ENCODE results near the gene ACAA2. TPM values are rescaled to one million over a fixed set of nuclear protein-coding genes. Genes with fewer than 3 reads are reported as not detected.

Gene ACAA2
- total RNA-seq, 1 donor from 2014 or later: 109 TPM

DNA sequence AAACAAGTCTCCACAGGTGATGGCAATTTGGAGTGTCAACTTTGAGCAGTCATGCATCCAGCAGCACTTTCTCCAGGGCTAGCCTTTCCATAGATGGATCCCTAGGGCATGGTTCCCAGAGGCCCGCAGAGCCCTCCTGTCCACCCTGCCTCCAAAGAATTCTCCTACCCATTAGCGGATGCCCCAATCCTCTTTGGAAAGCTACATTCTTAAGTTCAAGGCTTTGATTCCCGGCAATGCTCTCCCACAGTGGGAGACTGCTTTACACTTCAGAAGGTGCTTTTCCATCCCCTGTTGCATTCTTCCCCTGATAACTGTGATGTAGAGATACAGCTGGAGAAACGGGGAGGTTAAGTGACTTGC is 61.3 kb downstream of the ACAA2 start:
- H3K4me3 Mint-ChIP-seq (ENCODE audit: unreplicated experiment): no peak overlapping the region
- DNase-seq: no peak
- H3K27me3 Mint-ChIP-seq (ENCODE audit: unreplicated experiment): peaks cover 4% of the 10 kb centered on the region
- H3K4me1 Mint-ChIP-seq (ENCODE audit: low read depth, unreplicated experiment): no peaks in the 10 kb centered on the region
- no peak overlapping the region for H3K27ac Mint-ChIP-seq (ENCODE audit: unreplicated experiment)
- TF ChIP-seq, protein P1, sequence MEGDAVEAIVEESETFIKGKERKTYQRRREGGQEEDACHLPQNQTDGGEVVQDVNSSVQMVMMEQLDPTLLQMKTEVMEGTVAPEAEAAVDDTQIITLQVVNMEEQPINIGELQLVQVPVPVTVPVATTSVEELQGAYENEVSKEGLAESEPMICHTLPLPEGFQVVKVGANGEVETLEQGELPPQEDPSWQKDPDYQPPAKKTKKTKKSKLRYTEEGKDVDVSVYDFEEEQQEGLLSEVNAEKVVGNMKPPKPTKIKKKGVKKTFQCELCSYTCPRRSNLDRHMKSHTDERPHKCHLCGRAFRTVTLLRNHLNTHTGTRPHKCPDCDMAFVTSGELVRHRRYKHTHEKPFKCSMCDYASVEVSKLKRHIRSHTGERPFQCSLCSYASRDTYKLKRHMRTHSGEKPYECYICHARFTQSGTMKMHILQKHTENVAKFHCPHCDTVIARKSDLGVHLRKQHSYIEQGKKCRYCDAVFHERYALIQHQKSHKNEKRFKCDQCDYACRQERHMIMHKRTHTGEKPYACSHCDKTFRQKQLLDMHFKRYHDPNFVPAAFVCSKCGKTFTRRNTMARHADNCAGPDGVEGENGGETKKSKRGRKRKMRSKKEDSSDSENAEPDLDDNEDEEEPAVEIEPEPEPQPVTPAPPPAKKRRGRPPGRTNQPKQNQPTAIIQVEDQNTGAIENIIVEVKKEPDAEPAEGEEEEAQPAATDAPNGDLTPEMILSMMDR (IDR thresholded peaks at IDR 0.05; ENCODE audit: partially characterized antibody, unreplicated experiment): no peak
- H3K36me3 Mint-ChIP-seq (ENCODE audit: unreplicated experiment): no peaks in the 10 kb centered on the region
- no peaks in the 10 kb centered on the region for H3K9me3 Mint-ChIP-seq (ENCODE audit: unreplicated experiment)

DNA sequence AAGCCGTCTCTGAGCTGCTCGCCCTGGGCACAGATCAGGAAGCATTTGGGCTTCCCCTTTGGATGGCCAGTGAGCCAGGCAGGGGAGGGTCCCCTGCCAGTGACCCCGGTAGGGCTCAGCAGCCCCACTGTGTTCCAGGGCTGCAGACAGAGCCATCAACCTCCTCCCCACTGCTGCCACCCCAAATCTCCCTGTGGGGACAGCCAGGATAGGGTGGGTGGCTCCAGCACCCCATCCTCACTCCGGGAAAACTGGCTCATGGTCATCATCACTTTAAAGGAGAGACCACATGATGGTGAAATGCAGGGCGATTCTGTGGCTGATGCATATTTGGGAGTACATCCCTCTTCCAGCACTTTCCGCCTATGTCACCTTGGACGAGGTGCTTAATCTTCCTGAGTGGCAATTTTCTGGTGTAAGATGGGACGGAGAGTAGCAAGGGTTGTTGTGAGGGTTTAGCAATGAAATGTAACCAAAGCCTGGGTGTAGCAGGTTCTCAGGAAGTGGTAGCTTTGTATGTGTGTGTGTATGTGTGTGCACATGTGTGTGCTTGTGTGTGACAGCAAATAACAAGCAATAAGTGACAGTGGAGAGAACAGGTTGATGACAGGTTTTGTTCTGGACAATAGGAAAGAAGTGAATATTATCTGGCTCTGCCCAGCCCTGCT is 61.8 kb downstream of the ACAA2 start:
- no peak for DNase-seq
- Mint-ChIP-seq H3K27me3 (ENCODE audit: unreplicated experiment) (peaks cover 4% of the 10 kb centered on the region), H3K4me1 (ENCODE audit: low read depth, unreplicated experiment) (no peaks in the 10 kb centered on the region), H3K36me3 (ENCODE audit: unreplicated experiment) (peaks cover 4% of the 10 kb centered on the region), H3K4me3 (ENCODE audit: unreplicated experiment) (no peak overlapping the region), H3K27ac (ENCODE audit: unreplicated experiment) (peak overlapping the region; percentile 38), H3K9me3 (ENCODE audit: unreplicated experiment) (peaks cover 2% of the 10 kb centered on the region)
- TF ChIP-seq, protein P1 (IDR thresholded peaks at IDR 0.05; ENCODE audit: partially characterized antibody, unreplicated experiment): no peak

DNA sequence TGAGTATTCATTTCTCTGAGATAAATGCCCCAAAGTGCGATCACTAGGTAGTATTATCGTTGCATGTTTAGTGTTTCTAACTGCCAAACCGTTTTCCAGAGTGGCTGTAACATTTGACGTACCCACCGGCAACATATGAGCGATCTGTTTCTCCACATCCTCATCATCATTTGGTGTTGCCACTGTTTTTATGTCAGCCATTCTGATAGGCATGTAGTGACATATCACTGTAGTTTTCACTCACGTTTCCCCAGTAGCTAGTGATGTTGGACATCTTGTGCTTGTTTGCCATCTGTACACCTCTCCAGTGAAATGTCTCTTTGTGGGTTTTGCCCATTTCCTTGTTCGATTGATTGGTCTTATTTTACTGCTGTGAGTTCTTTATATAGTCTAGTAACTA is 63.8 kb downstream of the ACAA2 start:
- Mint-ChIP-seq H3K36me3 (ENCODE audit: unreplicated experiment) (peaks cover 11% of the 10 kb centered on the region), H3K27me3 (ENCODE audit: unreplicated experiment) (peaks cover 2% of the 10 kb centered on the region), H3K9me3 (ENCODE audit: unreplicated experiment) (peaks cover 2% of the 10 kb centered on the region), H3K27ac (ENCODE audit: unreplicated experiment) (no peak overlapping the region), H3K4me3 (ENCODE audit: unreplicated experiment) (no peak overlapping the region), H3K4me1 (ENCODE audit: low read depth, unreplicated experiment) (peaks cover 1% of the 10 kb centered on the region)
- no peak for DNase-seq
- TF ChIP-seq, protein P1 (IDR thresholded peaks at IDR 0.05; ENCODE audit: partially characterized antibody, unreplicated experiment): no peak

DNA sequence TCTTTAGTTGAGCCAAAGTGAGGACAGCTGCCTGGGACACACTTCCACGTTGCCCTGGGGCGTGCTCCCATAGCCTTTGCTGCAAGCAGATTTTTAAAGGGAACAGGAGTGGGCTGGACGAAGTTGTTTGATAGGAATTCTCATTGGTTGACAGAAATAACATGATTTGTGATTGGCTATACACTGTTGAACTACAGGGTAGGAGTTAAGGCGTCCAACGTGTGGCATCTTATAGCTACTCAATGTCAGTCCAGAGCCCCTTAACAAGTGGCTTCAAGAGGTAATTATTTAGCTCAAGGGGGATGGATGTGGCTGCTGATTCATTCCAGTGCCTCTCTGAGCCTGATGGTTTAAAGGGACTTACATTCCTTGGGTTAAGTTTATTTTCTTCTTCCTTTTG is 65.5 kb downstream of the ACAA2 start:
- Mint-ChIP-seq H3K27ac (ENCODE audit: unreplicated experiment) (no peak overlapping the region), H3K9me3 (ENCODE audit: unreplicated experiment) (peaks cover 2% of the 10 kb centered on the region), H3K36me3 (ENCODE audit: unreplicated experiment) (peaks cover 11% of the 10 kb centered on the region), H3K4me1 (ENCODE audit: low read depth, unreplicated experiment) (peaks cover 1% of the 10 kb centered on the region), H3K27me3 (ENCODE audit: unreplicated experiment) (no peaks in the 10 kb centered on the region), H3K4me3 (ENCODE audit: unreplicated experiment) (no peak overlapping the region)
- TF ChIP-seq, protein P1 (IDR thresholded peaks at IDR 0.05; ENCODE audit: partially characterized antibody, unreplicated experiment): no peak
- DNase-seq: no peak

Data from glutamatergic neuron (in vitro differentiated cells).